H1 (cell line): Measurements from ENCODE around the gene PDE4B. TPM values are rescaled to one million over a fixed set of nuclear protein-coding genes. Genes with fewer than 3 reads are reported as not detected.

ENCODE experiments used
- CTCF ChIA-PET: fragments of 300-600 bp; sonication (Branson Sonifier 250); formaldehyde crosslinking; loops from one replicate; lab custom pipeline; 2021; ENCODE audit not compliant: partially characterized antibody; lab: Charles Lee
- POLR2A ChIA-PET: fragments of 300-600 bp; sonication (Branson Sonifier 250); formaldehyde crosslinking; loops from one replicate; lab custom pipeline; 2021; ENCODE audit warnings: inconsistent platforms; ENCODE audit not compliant: partially characterized antibody; lab: Charles Lee
- DNase-seq, 2 experiments: peaks; one replicate each; pipeline versions ENCODE4 v3.0.0 to v3.0.0-alpha.2; 2010 to 2022; ENCODE audit warnings: low spot score in 2 of 2, low read depth in 1 of 2, mixed read lengths in 1 of 2
- FAIRE-seq: peaks from 2 replicates; lab custom pipeline; 2011; peaks lifted over from hg19 to GRCh38; lab: Jason Lieb, UNC
- H2AFZ ChIP-seq: 2 replicates; pipeline ENCODE4 v1.8.1; 2012; ENCODE audit warnings: low read length, inconsistent platforms
- H2AK5ac ChIP-seq: 2 replicates; pipeline ENCODE4 v1.6.1; 2013; ENCODE audit warnings: low read depth, low read length
- H2BK120ac ChIP-seq: replicated peaks from 2 replicates; pipeline ENCODE3; 2013; ENCODE audit warnings: low read depth, low read length, inconsistent platforms
- H2BK12ac ChIP-seq: 2 replicates; pipeline ENCODE4 v1.6.1; 2013; ENCODE audit warnings: low read depth, low read length
- H2BK15ac ChIP-seq: 2 replicates; pipeline ENCODE4 v1.6.1; 2013; ENCODE audit warnings: low read length
- H2BK20ac ChIP-seq: 2 replicates; pipeline ENCODE4 v1.6.1; 2013; ENCODE audit warnings: low read length
- H2BK5ac ChIP-seq: 2 replicates; pipeline ENCODE4 v1.6.1; 2013; ENCODE audit warnings: low read depth, low read length
- H3K14ac ChIP-seq: 2 replicates; pipeline ENCODE4 v1.6.1; 2013; ENCODE audit warnings: inconsistent platforms; ENCODE audit not compliant: insufficient read length
- H3K18ac ChIP-seq: 2 replicates; pipeline ENCODE4 v1.6.1; 2013; ENCODE audit warnings: low read length; ENCODE audit errors: extremely low read depth
- H3K23ac ChIP-seq: 2 replicates; pipeline ENCODE4 v1.6.1; 2013; ENCODE audit warnings: inconsistent platforms; ENCODE audit not compliant: insufficient read length
- H3K23me2 ChIP-seq: 2 replicates; pipeline ENCODE4 v1.6.1; 2013; ENCODE audit warnings: low read depth, low read length
- H3K27ac ChIP-seq: 2 replicates; pipeline ENCODE4 v1.6.1; 2011; ENCODE audit warnings: low read depth, low read length, inconsistent platforms
- H3K27me3 ChIP-seq, 4 experiments: replicated peaks in 1 of 4; 1 replicate in 1 of 4; 2 replicates in 3 of 4; pipeline versions ENCODE4 v1.6.1 to v1.8.1; 2011 to 2013; ENCODE audit warnings: low read length in 3 of 4, mild to moderate bottlenecking in 3 of 4, inconsistent platforms in 2 of 4, mixed read lengths in 2 of 4, moderate library complexity in 1 of 4; ENCODE audit not compliant: control insufficient read depth in 3 of 4, insufficient read depth in 3 of 4; ENCODE audit errors: extremely low read depth in 1 of 4
- H3K36me3 ChIP-seq, 4 experiments: 2 replicates each; pipeline versions ENCODE4 v1.6.1 to v1.8.1; 2011 to 2013; ENCODE audit warnings: mild to moderate bottlenecking in 4 of 4, low read length in 3 of 4, moderate library complexity in 2 of 4, control low read depth in 1 of 4, inconsistent platforms in 1 of 4; ENCODE audit not compliant: insufficient read depth in 4 of 4, control insufficient read depth in 2 of 4
- H3K4ac ChIP-seq: replicated peaks from 2 replicates; pipeline ENCODE3; 2013; ENCODE audit warnings: low read length, low read depth, mixed read lengths, inconsistent platforms; ENCODE audit not compliant: insufficient read length
- H3K4me1 ChIP-seq, 4 experiments: replicated peaks in 1 of 4; 1 replicate in 1 of 4; 2 replicates in 3 of 4; pipeline versions ENCODE4 v1.6.1 to v1.8.1; 2011 to 2013; ENCODE audit warnings: low read length in 3 of 4, inconsistent platforms in 2 of 4, mixed read lengths in 1 of 4; ENCODE audit not compliant: insufficient read depth in 4 of 4, control insufficient read depth in 3 of 4
- H3K4me2 ChIP-seq, 2 experiments: 2 replicates each; pipeline versions ENCODE4 v1.6.1 to v1.8.1; 2011 to 2013; ENCODE audit warnings: low read depth in 2 of 2, low read length in 2 of 2, control low read depth in 1 of 2, inconsistent platforms in 1 of 2, mild to moderate bottlenecking in 1 of 2; ENCODE audit not compliant: insufficient read depth in 1 of 2
- H3K4me3 ChIP-seq, 4 experiments: fragments of 200-600, 300-600 bp in 1 of 4; sonication (generic), shearing (Covaris generic), sonication (Bioruptor Twin) in 1 of 4; 2 replicates each; pipeline versions ENCODE4 v1.5.1 to v1.8.1; 2011 to 2016; ENCODE audit warnings: low read length in 4 of 4, low read depth in 3 of 4, control low read depth in 2 of 4, inconsistent platforms in 2 of 4, mild to moderate bottlenecking in 2 of 4, mixed read lengths in 1 of 4, moderate library complexity in 1 of 4; ENCODE audit not compliant: insufficient read depth in 2 of 4; ENCODE audit errors: extremely low read depth in 1 of 4
- H3K56ac ChIP-seq: replicated peaks from 2 replicates; pipeline ENCODE3; 2013; ENCODE audit warnings: low read depth, mild to moderate bottlenecking, mixed read lengths, low read length, inconsistent platforms; ENCODE audit not compliant: insufficient read length
- H3K79me1 ChIP-seq: 2 replicates; pipeline ENCODE4 v1.6.1; 2013; ENCODE audit warnings: low read depth, low read length, control low read depth
- H3K79me2 ChIP-seq, 2 experiments: 2 replicates each; pipeline versions ENCODE4 v1.6.1 to v1.8.1; 2012 to 2013; ENCODE audit warnings: low read length in 2 of 2, mild to moderate bottlenecking in 2 of 2, inconsistent platforms in 1 of 2; ENCODE audit not compliant: insufficient read depth in 2 of 2, control insufficient read depth in 1 of 2
- H3K9ac ChIP-seq, 4 experiments: replicated peaks in 1 of 4; 1 replicate in 1 of 4; 2 replicates in 3 of 4; pipeline versions ENCODE4 v1.6.1 to v1.8.1; 2011 to 2013; ENCODE audit warnings: low read depth in 3 of 4, low read length in 3 of 4, control low read depth in 2 of 4, mild to moderate bottlenecking in 2 of 4, moderate library complexity in 2 of 4, inconsistent platforms in 1 of 4; ENCODE audit errors: extremely low read depth in 1 of 4
- H3K9me3 ChIP-seq, 2 experiments: 2 replicates each; pipeline versions ENCODE4 v1.6.1 to v1.8.1; 2012 to 2013; ENCODE audit warnings: mild to moderate bottlenecking in 2 of 2, moderate library complexity in 2 of 2, control low read depth in 1 of 2, inconsistent platforms in 1 of 2, low read depth in 1 of 2, low read length in 1 of 2, mixed read lengths in 1 of 2; ENCODE audit not compliant: insufficient read depth in 2 of 2
- H4K20me1 ChIP-seq, 2 experiments: replicated peaks in 1 of 2; 2 replicates each; pipeline versions ENCODE3 to v1.8.1; 2011 to 2013; ENCODE audit warnings: inconsistent platforms in 2 of 2, low read length in 2 of 2, mild to moderate bottlenecking in 1 of 2; ENCODE audit not compliant: insufficient read depth in 2 of 2, control insufficient read depth in 1 of 2
- H4K5ac ChIP-seq: 2 replicates; pipeline ENCODE4 v1.6.1; 2013; ENCODE audit warnings: low read length, low read depth, mixed read lengths, inconsistent platforms; ENCODE audit not compliant: insufficient read length
- H4K8ac ChIP-seq: 2 replicates; pipeline ENCODE4 v1.8.0; 2013; ENCODE audit warnings: mild to moderate bottlenecking, moderate library complexity, low read length, inconsistent platforms; ENCODE audit not compliant: insufficient read depth; ENCODE audit errors: extremely low read depth
- H4K91ac ChIP-seq: replicated peaks from 2 replicates; pipeline ENCODE3; 2013; ENCODE audit warnings: low read length, mixed read lengths, inconsistent platforms; ENCODE audit not compliant: insufficient read length
- ASH2L ChIP-seq: fragments of 200-600, 300-600 bp; sonication (generic); IDR thresholded peaks from one replicate; pipeline ENCODE4 v1.7.1; 2017; ENCODE audit warnings: low read length
- ATF2 ChIP-seq: IDR thresholded peaks from 2 replicates; pipeline ENCODE4 v1.6.1; 2012; ENCODE audit warnings: low read length, inconsistent platforms
- CTBP2 ChIP-seq: IDR thresholded peaks from 2 replicates; pipeline ENCODE4 v1.7.0; 2011; ENCODE audit warnings: borderline replicate concordance, mild to moderate bottlenecking, moderate library complexity, mixed read lengths, low read length; ENCODE audit not compliant: insufficient read depth, insufficient read length
- KDM4A ChIP-seq: IDR thresholded peaks from one replicate; pipeline ENCODE4 v1.7.1; 2012; ENCODE audit warnings: low read depth, mild to moderate bottlenecking, moderate library complexity, low read length, inconsistent platforms; ENCODE audit not compliant: severe bottlenecking
- NANOG ChIP-seq: IDR thresholded peaks from 2 replicates; pipeline ENCODE4 v1.6.1; 2011; ENCODE audit warnings: low read length, low read depth, mild to moderate bottlenecking, inconsistent platforms; ENCODE audit not compliant: insufficient read depth, poor library complexity, severe bottlenecking
- SAP30 ChIP-seq: fragments of 300-600 bp; sonication (generic); IDR thresholded peaks from 2 replicates; pipeline ENCODE4 v1.7.1; 2012; ENCODE audit warnings: low read length, moderate library complexity, mild to moderate bottlenecking, inconsistent platforms; ENCODE audit not compliant: insufficient read depth, insufficient replicate concordance
- SIN3A ChIP-seq, 2 experiments: IDR thresholded peaks in 1 of 2; conservative IDR thresholded peaks in 1 of 2; 2 replicates each; pipeline ENCODE4 v1.6.1; 2011 to 2012; ENCODE audit warnings: low read length in 2 of 2, improper control_type of control experiment in 1 of 2, low read depth in 1 of 2, mild to moderate bottlenecking in 1 of 2
- SP1 ChIP-seq: IDR thresholded peaks from 2 replicates; pipeline ENCODE4 v1.6.1; 2011; ENCODE audit warnings: low read depth, low read length
- SRF ChIP-seq: IDR thresholded peaks from 2 replicates; pipeline ENCODE4 v1.6.1; 2011; ENCODE audit warnings: mild to moderate bottlenecking, low read depth, low read length, moderate library complexity
- TAF1 ChIP-seq: IDR thresholded peaks from 2 replicates; pipeline ENCODE4 v1.6.1; 2011; ENCODE audit warnings: mild to moderate bottlenecking, low read depth, low read length
- TBP ChIP-seq: IDR thresholded peaks from 2 replicates; pipeline ENCODE4 v1.6.1; 2011; ENCODE audit warnings: low read depth, low read length, improper control_type of control experiment
- WGBS, 2 experiments: shearing (Covaris generic) in 1 of 2; methylation state at CpG; one replicate each; pipeline versions ENCODE4 v1.1.6 to v1.1.7; 2013 to 2015; ENCODE audit warnings: low lambda C conversion rate in 2 of 2, mixed read lengths in 2 of 2, inconsistent platforms in 1 of 2, low coverage in 1 of 2, missing lambda C conversion rate in 1 of 2; ENCODE audit not compliant: insufficient replicate concordance in 2 of 2, insufficient coverage in 1 of 2, insufficient read length in 1 of 2; ENCODE audit errors: extremely low coverage in 1 of 2, missing lambda C conversion rate in 1 of 2; 5-methylcytosine and 5-hydroxymethylcytosine counted together
- polyA plus RNA-seq, 7 experiments: library from polyadenylated mRNA; depleted of rRNA in 3 of 7; stranded (reverse) in 5 of 7; unstranded in 2 of 7; fragments of >200 nt in 5 of 7; fragments of 200-250 nt in 2 of 7; gene quantifications; 1 replicate in 5 of 7; 2 replicates in 1 of 7; 4 replicates in 1 of 7; pipeline versions ENCODE4 v1.2.1 to v1.2.3, GENCODE V29; 2011 to 2013; ENCODE audit warnings: missing spikeins in 2 of 7, mixed read lengths in 2 of 7
- total RNA-seq: library from RNA; stranded (reverse); fragmentation: NEBNext Ultra II Directional; extraction: Animal tissue kit (Norgen Biotek cat#: 25700); gene quantifications from 2 replicates; pipeline ENCODE4 v1.2.1, GENCODE V29; 2021
- TF ChIP-seq, protein P1 (sequence below): IDR thresholded peaks from 2 replicates; pipeline ENCODE4 v1.6.1; 2012; ENCODE audit warnings: inconsistent platforms

Gene PDE4B
- total and polyA plus RNA-seq, 2 of the 8 experiments (the other 6 are each of a cell fraction or from before 2014, with no cell fraction given): 5.0 to 15.1 TPM

- no peaks in the 10 kb centered on the region for H3K79me2 ChIP-seq
- H3K27me3 ChIP-seq: no peaks in the 10 kb centered on the region
- ChIA-PET POLR2A (no interaction called here), CTCF (interaction anchor here (1.2 to 1.6 kb wide), 2 partner anchors 67 to 271 kb away, joined by 4 to 6 read pairs; no protein-coding TSS in a partner anchor)
- H2BK15ac ChIP-seq: no peak overlapping the region
- H4K91ac ChIP-seq: no peak overlapping the region
- H2BK20ac ChIP-seq: no peak overlapping the region
- no peaks in the 10 kb centered on the region for H4K20me1 ChIP-seq
- H3K79me1 ChIP-seq: no peaks in the 10 kb centered on the region
- H2BK5ac ChIP-seq: no peak overlapping the region
- peaks cover 0 to 4% (median 2%) of the 10 kb centered on the region in 4 experiments; a peak in 3 of 7 replicates for H3K4me1 ChIP-seq
- no peak overlapping the region for H3K23ac ChIP-seq
- no peak overlapping the region for H3K14ac ChIP-seq
- H4K8ac ChIP-seq: no peak overlapping the region
- no peak overlapping the region for H2BK120ac ChIP-seq
- no peak overlapping the region for H3K4ac ChIP-seq
- H3K56ac ChIP-seq: no peak overlapping the region
- 94% methylated on average over 2 of the region's 2 CpGs; no CpG with 5 or more reads in 1 of the 2 experiments for WGBS, 2 experiments
- no peaks in the 10 kb centered on the region for H3K9me3 ChIP-seq
- H3K9ac ChIP-seq: no peak overlapping the region
- no peak for FAIRE-seq
- no peak overlapping the region for H3K4me2 ChIP-seq
- no peak overlapping the region for H3K4me3 ChIP-seq
- H3K18ac ChIP-seq: no peak overlapping the region
- no peak overlapping the region for H4K5ac ChIP-seq
- no peak overlapping the region for H2BK12ac ChIP-seq
- H2AK5ac ChIP-seq: no peak overlapping the region
- H3K27ac ChIP-seq: no peak overlapping the region
- H3K23me2 ChIP-seq: no peaks in the 10 kb centered on the region
- H2AFZ ChIP-seq: no peak overlapping the region
- TF ChIP-seq SRF: no peak
- no peak for TF ChIP-seq ATF2
- TF ChIP-seq TBP: no peak
- TF ChIP-seq SP1: no peak
- no peak for TF ChIP-seq SIN3A (conservative IDR thresholded peaks at IDR 0.05 in 1 of 2, IDR thresholded peaks at IDR 0.05 in 1 of 2; ENCODE audit: low read depth in 1 of 2, low read length in 2 of 2)
- no peak for TF ChIP-seq NANOG
- TF ChIP-seq KDM4A: no peak
- TF ChIP-seq TAF1: no peak
- no peak for TF ChIP-seq ASH2L
- TF ChIP-seq, protein P1, sequence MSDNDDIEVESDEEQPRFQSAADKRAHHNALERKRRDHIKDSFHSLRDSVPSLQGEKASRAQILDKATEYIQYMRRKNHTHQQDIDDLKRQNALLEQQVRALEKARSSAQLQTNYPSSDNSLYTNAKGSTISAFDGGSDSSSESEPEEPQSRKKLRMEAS: no peak
- TF ChIP-seq SAP30: no peak
- no peak for TF ChIP-seq CTBP2
- no peaks in the 10 kb centered on the region for H3K36me3 ChIP-seq
- no peak for DNase-seq
Observed at GRCh38 chr1:66175581-66175980, 382.9 kb downstream of the PDE4B start.
